GM10248 (cell line): ENCODE results near the gene RDH13.
"Not testable (repeated sequence)": the region's sequence is repeated elsewhere in the genome, so short reads cannot be mapped to it uniquely, and the experiment has no call there.

ENCODE experiments used
- CTCF ChIA-PET: fragments of 300-600 bp; sonication (Branson Sonifier 250); formaldehyde crosslinking; extraction: SDS; loops from one replicate; lab custom pipeline; 2021; ENCODE audit warnings: antibody characterized with exemption; lab: Yijun Ruan, JAX
- POLR2A ChIA-PET: fragments of 350-650 bp; sonication (Branson Sonifier 250); formaldehyde crosslinking; extraction: SDS; loops from one replicate; lab custom pipeline; 2020; ENCODE audit warnings: antibody characterized with exemption; lab: Yijun Ruan, JAX
- DNase-seq: peaks from one replicate; pipeline ENCODE4 v3.0.0; 2012; ENCODE audit errors: extremely low spot score
- TF ChIP-seq, protein P1 (sequence below): IDR thresholded peaks from 2 replicates; pipeline ENCODE4 v1.5.1; 2012; ENCODE audit warnings: mild to moderate bottlenecking, low read depth; ENCODE audit errors: extremely low read depth, missing control alignments, control extremely low read depth

Gene RDH13

DNA sequence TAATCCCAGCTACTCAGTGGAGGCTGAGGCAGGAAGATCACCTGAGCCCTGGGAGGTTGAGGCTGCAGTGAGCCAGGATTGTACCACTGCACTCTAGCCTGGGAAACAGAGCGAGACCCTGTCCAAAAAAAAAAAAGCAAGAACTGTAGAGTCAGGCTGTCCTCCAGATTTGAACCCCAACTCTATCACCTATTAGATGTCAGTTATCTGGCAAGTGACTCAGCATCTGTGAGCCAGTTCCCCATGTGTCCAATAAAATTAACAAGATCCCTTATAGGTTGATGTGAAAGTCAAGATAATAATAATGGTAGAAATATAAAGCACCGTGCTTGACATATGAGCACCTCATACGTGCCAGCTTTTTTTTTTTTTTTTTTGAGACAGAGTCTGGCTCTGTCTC lies 46.9 kb downstream of the RDH13 start:
- ChIA-PET CTCF (no interaction called here), POLR2A (no interaction called here)
- no peak for DNase-seq
- TF ChIP-seq, protein P1, sequence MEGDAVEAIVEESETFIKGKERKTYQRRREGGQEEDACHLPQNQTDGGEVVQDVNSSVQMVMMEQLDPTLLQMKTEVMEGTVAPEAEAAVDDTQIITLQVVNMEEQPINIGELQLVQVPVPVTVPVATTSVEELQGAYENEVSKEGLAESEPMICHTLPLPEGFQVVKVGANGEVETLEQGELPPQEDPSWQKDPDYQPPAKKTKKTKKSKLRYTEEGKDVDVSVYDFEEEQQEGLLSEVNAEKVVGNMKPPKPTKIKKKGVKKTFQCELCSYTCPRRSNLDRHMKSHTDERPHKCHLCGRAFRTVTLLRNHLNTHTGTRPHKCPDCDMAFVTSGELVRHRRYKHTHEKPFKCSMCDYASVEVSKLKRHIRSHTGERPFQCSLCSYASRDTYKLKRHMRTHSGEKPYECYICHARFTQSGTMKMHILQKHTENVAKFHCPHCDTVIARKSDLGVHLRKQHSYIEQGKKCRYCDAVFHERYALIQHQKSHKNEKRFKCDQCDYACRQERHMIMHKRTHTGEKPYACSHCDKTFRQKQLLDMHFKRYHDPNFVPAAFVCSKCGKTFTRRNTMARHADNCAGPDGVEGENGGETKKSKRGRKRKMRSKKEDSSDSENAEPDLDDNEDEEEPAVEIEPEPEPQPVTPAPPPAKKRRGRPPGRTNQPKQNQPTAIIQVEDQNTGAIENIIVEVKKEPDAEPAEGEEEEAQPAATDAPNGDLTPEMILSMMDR: no peak

DNA sequence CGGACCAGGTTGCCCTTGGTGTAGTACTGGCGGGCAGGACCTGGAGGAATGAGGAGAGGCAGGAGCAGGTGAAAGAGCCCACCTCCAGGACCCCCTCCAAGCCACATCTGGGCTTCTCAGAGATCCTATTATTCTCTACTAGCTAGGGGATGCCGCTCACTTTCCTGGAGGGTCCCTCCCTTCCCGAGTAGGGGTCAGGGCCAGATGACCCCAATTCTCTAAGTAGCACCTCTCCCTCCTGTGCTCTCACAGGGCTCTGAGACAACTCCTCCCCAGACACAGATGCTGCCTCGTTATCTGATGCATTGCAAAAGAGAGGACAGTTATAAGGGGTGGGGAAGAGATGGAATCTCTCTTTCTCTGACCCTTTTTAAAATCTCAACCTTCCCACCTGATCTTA lies 47.8 kb downstream of the RDH13 start:
- CTCF ChIA-PET: no interaction called here
- no peak for DNase-seq

DNA sequence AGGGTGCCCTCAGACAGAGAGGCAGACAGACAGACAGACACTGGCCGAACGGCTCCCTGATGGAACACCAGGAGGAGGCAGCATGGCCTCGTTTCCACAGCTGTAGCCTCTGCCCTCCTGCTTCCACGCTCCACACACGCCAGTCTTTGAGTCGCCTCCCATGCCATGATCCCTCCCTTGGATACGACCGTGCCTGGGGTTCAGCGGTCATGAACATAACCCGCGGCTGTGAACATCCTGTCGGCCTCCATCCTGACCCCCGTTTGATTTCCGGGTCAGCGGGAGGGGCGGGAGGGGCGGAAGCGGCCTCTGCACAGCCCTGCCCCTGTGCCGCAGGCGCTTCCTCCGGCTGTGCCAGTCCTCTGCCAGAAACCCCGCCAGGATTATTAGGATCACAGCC lies 48.2 kb downstream of the RDH13 start:
- CTCF ChIA-PET: no interaction called here
- TF ChIP-seq, protein P1: no peak
- DNase-seq: peak; percentile 37
- POLR2A ChIA-PET: no interaction called here

More for the DNA sequence above, 47.8 kb downstream of the RDH13 start:
- POLR2A ChIA-PET: no interaction called here
- TF ChIP-seq, protein P1: no peak

DNA sequence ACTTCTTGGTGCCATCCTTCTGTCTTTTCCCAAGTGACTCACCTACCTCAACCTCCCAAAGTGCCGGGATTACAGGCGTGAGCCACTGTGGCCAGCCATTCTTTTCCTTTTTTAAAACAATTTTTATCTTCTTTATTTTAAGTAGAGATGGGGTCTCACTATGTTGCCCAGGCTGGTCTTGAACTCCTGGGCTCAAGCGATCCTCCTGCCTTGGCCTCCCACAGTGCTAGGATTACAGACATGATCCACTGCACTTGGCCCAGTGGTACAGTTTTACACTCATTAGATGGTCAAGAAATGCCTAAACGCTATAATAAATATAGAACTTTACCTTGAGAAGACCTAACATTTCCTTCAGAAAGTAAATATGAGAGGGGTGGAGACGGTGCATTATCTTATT lies 49.4 kb downstream of the RDH13 start:
- TF ChIP-seq, protein P1: no peak
- DNase-seq: no peak
- CTCF ChIA-PET: no interaction called here
- POLR2A ChIA-PET: no interaction called here

DNA sequence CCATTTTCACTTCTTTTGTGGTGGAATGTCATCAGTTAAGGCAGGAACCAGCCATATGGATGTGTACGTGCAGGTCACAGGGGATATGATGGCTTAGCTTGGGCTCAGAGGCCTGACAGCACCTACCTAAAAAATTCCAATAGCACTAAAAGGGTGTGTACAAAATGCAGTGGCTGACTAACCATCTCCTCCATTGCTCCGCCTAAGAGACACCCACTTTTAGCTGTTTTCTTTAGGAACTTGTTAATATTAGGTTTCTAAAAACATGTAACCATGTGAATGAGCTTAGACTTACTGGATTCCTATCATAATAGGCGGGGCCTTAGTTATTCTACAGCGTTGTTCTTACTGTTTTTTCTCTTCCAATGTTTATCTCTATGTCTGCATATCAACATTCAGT lies 50.6 kb downstream of the RDH13 start:
- ChIA-PET POLR2A (no interaction called here), CTCF (no interaction called here)
- TF ChIP-seq, protein P1: no peak
- no peak for DNase-seq

DNA sequence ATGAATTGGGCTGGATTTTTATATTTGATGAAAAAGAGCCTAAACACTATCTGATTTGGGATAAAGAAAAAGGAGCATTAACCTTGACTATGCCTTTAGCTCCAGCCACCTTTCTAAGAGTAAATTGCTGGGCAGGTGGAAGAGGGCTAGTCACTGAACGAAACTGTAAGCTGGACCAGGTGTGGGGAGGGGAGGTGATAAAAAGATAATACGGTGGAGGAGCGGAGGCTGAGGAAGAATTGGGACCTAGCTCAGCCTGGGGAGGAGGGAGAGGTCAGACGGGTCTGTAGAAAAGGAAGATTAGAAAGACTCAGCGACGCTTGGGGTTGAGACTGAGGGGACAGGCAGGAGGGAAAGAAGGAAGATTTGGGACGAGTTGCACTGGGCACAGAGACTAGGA lies 52.4 kb downstream of the RDH13 start:
- CTCF ChIA-PET: not testable (repeated sequence)

DNA sequence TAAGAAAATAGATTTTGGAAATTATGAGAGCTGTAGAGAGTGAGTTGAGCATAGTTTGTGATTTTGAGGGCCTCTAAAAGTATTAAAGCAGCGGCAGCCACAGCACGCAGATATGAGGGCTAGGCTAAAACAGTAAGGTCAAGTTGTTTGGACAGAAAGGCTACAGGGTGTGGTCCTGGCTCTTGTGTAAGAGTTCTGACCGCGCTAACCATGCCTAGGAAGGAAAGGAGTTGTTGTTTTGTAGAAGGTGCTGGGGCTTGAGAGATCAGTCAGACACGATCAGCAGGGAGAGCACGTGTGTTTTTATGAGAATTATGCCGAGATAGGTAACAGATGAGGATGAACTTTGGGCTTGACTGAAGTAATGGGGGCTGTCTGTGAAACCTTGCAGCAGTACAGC lies 54.2 kb downstream of the RDH13 start:
- CTCF ChIA-PET, POLR2A ChIA-PET, DNase-seq: not testable (repeated sequence)

More for the DNA sequence above, 52.4 kb downstream of the RDH13 start:
- POLR2A ChIA-PET, DNase-seq: not testable (repeated sequence)

DNA sequence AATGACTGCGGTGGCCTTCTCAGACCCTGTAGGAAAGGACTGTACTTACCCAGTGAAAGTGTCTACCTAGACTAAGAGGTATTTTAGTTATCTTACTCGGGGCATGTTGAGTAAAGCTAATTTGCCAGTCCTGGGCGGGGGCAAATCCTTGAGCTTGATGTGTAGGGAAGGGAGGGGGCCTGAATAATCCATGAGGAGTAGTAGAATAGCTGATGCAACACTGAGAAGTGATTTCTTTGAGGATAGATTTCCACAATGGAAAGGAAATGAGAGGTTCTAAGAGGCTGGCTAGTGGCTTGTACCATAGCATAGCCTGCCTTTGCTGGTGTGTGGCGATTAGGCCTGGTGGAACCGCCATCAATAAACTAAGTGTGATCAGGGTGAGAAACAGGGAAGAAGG lies 54.8 kb downstream of the RDH13 start:
- POLR2A ChIA-PET, CTCF ChIA-PET: not testable (repeated sequence)

DNA sequence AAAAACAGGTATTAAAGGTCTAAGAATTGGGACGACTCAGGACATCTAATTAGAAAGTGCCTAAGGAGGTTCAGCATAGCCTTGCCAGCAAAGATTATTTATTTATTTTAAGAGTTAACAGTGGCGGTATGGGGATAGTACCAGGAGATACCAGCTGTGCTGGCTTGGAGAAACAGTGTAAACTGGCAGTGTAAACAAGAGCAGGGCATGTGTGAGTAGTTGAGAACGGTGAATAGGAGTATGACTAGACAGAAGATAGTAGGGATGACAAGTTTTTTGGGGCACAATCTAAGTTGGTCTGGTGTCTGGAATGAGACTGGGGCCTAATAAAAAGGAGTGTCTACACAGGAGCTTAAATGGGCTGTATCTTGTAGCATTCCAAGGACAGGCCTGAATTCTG lies 55.4 kb downstream of the RDH13 start:
- DNase-seq, CTCF ChIA-PET, POLR2A ChIA-PET: not testable (repeated sequence)

More for the DNA sequence above, 54.8 kb downstream of the RDH13 start:
- not testable (repeated sequence) for DNase-seq

DNA sequence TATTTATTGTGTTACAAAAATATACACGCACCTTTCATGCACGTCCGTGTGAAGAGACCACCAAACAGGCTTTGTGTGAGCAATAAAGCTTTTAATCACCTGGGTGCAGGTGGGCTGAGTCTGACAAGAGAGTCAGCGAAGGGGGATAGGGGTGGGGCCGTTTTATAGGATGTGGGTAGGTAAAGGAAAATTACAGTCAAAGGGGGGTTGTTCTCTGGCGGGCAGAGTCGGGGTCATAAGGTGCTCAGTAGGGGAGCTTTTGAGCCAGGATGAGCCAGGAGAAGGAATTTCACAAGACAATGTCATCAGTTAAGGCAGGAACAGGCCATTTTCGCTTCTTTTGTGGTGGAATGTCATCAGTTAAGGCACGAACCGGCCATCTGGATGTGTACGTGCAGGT lies 56.2 kb downstream of the RDH13 start:
- POLR2A ChIA-PET, DNase-seq, CTCF ChIA-PET: not testable (repeated sequence)
